GM19372 (cell line): ENCODE data around the gene FBLN2.

Source experiments
- ATAC-seq: cut with Tn5 transposase; IDR thresholded peaks from one replicate; pipeline ENCODE4 v1.9.1; 2021; ENCODE audit warnings: mild to moderate bottlenecking, low read depth, moderate library complexity; ENCODE audit not compliant: unreplicated experiment

FBLN2 gene

GRCh38 chr3:13577181-13578121, 28.5 kb downstream of the FBLN2 start:
- ATAC-seq = no peak

GRCh38 chr3:13578251-13578650, 29.3 kb downstream of the FBLN2 start:
- ATAC-seq = no peak

DNA sequence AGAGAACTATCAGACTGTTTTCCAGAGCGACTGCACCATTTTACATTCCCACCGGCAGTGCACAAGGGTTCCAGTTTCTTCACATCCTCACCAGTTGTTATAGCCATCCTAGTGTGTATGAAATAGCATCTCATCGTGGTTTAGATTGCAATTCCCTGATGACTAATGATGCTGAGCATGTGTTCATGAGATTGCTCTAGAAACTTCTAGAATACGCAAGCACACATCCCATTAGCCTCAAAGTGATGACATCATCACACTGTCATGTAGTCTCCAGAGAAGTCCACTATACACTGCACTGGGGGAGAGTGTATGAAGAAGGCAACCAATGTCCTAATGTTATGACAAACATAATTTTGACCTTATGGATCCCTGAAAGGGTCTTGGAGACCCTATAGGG, 30.1 kb downstream of the FBLN2 start:
- ATAC-seq = no peak

DNA sequence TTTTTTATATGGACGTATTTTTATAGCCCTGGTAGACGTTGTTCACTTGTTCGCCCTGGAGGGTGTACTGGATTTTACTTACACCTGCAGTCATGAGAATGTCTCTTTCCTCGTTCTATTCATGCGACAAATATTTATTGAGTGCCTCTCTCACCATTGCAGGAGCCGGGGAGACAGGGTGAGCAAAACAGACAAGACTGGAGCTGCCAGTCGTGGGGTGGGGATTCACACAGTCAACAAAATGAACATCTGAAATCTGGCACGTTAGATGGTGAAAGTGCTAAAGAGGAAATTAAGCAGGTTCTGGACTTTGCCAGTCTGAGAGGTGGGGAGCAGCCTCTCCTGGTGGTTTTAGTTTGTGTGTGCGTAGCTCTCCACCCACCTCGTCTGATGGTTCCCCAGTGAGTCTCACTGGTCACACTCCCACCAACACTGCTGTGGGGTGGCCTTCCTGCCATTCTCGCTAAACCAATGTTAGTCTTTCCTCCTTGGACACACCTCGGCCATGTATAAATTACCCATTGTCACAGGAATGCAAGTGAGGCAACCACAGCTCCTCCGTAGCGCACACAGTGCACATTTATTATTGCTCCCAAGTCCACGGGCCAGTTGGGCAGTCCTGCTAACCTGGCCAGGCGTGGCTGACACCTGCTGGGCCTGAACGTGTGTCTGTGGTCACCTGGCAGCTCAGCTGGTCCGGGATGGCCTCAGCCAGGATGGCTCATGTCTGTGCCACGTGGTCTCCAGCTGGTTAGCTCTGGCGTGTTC, 31.5 kb downstream of the FBLN2 start:
- no peak for ATAC-seq

GRCh38 chr3:13581485-13582365, 32.8 kb downstream of the FBLN2 start:
- no peak for ATAC-seq

DNA sequence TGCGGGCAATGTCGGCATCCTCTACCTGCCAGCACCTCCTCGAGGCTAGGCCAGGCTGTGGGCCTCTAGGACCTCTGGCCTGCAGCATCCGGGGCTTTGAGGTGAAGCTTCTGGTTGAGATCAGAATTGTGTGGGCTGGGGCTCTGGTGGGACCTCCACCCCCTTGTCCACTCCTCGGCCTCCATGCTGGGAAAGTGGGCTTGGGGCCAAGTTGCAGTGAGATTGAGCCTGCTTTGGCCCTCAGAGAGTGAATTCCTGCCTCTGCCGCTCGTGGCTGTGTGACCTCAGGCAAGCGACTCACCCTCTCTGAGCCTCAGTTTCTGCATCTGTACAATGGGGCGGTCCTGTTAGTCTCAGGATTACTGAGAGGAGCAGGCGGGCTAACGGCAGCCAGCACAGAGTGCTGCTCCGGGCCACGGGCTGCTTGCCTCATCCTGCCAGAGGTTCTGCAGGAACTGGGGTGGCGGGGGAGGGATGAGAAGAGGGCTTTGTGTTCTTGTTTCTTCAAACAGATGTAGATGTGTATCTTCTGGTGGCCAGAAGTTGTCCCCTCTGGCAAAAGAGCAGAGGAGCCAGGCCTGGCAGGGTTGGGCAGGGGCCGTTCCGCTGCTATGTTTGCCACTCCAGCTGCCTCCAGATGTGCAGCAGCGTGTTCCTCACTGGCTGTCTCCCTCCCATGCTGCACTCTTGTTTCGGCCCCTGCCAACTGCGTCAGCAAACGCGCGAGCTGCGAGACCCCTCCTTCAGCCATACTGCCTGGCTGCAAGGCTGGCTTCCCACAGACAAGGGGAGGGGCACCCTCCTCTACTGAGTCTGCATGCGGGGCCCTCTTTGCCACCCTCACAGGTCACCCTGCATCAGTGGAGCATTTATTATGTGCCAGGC, 33.7 kb downstream of the FBLN2 start:
- ATAC-seq = no peak

DNA sequence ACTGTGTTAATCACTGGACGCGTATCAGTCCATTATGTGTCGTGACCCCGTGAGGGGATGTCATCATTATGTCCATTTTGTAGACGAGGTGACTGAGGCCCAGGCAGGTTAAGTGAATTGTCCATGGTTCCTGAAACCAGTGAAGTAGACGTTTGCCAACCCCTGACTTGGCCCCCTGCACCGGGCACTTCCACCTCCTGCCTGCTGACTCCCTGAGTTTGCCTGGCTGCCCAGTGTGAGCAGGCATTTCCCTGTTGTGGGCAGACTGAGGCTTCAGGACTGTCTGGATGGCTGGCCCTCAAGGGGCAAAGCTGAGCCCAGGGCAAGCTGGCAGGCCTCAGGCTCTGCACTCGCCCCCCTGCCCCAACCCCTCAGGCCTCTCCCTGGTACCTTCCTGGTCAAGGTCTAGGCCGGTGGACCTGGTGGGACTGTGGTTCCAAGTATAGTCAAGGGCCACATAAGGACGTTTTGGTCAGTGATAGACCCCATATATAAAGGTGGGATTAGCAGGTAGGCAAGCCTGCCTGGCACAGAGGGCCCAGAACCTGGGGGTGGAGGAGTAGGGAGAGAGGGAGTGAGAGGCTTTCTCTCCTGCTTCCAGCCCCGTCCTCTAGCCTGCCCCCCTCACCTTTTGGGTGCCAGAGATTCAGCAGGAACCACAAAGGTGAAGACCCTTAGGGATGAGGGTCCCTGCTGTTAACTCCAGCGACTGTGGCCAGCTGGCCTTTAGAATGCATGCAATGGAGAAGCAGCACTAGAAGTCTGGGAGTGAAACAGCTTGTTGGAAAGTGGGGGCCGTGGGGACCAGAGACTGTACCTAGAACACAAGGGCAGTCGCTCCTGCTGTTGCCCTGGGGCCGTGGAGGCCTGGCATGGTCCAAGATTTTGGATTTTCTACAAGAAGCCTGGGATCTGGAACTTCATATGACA, 34.6 kb downstream of the FBLN2 start:
- ATAC-seq = no peak

- ATAC-seq = no peak
These were observed 35.5 kb downstream of the FBLN2 start for GRCh38 chr3:13584427-13584891.

DNA sequence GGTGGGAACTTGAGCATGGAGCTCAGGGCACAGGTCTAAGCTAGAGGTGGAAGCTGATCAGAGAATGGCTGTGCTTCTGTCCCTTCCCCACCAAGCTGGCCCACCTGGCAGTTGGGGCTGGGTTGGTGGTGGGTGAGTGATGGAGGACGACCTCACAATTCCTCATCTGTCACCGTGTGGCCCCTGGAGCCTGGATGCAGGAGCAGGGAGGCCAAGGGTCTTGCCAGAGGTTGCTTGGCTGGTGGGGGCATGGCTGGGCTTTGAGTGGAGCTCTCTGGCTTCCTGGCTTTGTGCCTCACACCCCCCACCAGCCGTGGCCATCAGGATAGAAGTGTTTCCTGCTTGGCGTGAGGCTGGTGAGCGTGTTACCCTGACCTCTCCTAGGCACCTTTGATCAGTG, 36.0 kb downstream of the FBLN2 start:
- ATAC-seq = no peak

DNA sequence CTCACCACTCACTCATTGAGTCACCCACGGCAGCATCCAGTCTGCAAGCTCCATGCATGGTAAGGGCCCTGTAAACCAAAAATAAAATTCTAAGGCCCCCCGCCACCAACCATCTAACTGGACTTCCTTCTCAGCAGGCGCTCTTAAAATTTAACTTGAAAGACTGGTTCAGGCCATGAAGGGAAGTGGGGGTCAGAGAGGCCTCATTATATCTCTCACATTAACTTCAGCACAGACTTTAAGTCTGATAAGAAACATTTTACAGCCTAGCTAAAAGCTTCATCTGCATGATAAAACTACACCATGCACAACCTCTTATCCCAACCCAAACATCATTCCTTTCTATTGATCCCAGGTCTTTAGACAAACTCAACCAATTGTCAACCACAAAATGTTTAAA, 38.5 kb downstream of the FBLN2 start:
- ATAC-seq = no peak

GRCh38 chr3:13588221-13588701, 39.3 kb downstream of the FBLN2 start:
- ATAC-seq = no peak

DNA sequence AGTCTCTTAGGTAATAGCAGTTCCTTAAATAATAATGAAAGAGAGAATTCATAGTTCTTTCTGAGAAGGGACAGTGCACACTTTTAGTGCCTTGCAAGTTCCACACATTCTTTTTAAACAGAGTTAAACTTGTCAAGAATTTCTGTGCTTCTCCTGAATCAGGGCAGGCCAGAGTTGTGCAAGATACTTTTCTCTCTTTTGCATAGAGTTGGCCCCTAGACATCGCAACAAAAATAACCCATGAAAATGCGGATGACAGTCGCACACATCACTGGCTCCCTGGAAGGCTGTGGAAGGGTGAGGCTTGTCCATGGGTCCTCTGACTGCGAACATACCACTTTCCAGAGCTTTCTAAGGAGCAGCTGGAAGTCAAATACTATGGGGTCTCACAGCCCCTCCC, 40.1 kb downstream of the FBLN2 start:
- ATAC-seq = no peak

- ATAC-seq = no peak
These were observed 42.1 kb downstream of the FBLN2 start for GRCh38 chr3:13590841-13591520.

DNA sequence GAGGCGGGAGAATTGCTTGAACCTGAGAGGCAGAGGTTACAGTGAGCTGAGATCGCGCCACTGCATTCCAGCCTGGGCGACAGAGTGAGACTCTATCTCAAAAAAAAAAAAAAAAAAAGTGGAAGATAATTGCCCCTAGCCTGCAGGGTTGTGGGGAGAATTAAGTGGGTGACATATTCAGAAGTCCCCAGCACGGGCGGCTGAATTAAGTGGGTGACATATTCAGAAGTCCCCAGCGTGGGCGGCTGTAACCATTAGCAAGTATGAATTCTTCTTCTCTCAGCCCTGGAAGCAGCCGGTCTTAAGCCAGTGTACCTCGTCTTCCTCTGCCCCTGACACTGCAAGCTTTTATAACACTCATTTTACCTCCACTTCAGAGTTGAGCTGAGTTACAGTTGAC, 44.7 kb downstream of the FBLN2 start:
- ATAC-seq = no peak

GRCh38 chr3:13594146-13594545, 45.2 kb downstream of the FBLN2 start:
- no peak for ATAC-seq

DNA sequence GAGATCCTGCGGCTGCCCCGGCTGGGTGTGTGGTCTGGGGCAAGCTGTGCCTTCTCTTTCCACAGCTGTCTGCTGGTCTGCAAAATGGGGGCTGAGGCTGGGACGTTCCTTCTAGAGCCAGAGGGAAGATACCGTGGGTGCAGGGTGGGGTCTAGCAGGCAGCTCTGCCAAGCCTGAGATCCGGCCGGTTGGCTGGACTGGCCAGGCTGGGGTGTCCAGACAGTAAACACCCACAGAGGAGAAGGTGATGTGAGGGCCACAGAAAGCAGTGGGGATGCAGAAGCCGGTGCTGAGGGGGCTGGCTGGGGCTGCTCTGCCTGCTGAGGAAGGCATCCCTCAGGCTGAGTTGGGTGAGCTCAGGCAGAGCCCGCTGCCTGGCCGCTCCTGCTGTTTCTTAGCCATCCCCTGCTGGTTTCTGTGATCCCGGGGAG, 46.1 kb downstream of the FBLN2 start:
- no peak for ATAC-seq

GRCh38 chr3:13595485-13595884, 46.6 kb downstream of the FBLN2 start:
- ATAC-seq = no peak
